A549 (cell line): ENCODE data around the gene SLC5A8. TPM values are rescaled to one million over a fixed set of nuclear protein-coding genes. Genes with fewer than 3 reads are reported as not detected.

Source experiments
- ATAC-seq, 2 experiments: fragments of 200-7000 bp in 1 of 2; fragments of >200 bp in 1 of 2; cut with Nextera tagmentation in 1 of 2; cut with Tn5 transposase in 1 of 2; 3 replicates each; pipeline versions ENCODE4 v1.8.0 to v1.9.1; 2018 to 2020; ENCODE audit warnings: mild to moderate bottlenecking in 1 of 2, moderate library complexity in 1 of 2
- CTCF ChIA-PET: fragments of 300-600 bp; sonication (Branson Sonifier 250); formaldehyde crosslinking; extraction: SDS; loops from one replicate; lab custom pipeline; 2021; ENCODE audit warnings: antibody characterized with exemption, inconsistent platforms; lab: Yijun Ruan, JAX
- POLR2A ChIA-PET: fragments of 350-600 bp; formaldehyde crosslinking; extraction: SDS; loops from one replicate; lab custom pipeline; 2021; ENCODE audit warnings: antibody characterized with exemption, inconsistent platforms; lab: Yijun Ruan, JAX
- DNase-seq, 2 experiments: peaks; one replicate each; pipeline versions ENCODE4 v3.0.0 to v3.0.0-alpha.2; 2011 to 2016; ENCODE audit warnings: low read depth in 1 of 2, low spot score in 1 of 2
- FAIRE-seq: peaks from 2 replicates; lab custom pipeline; 2011; peaks lifted over from hg19 to GRCh38; lab: Jason Lieb, UNC
- H3K27ac ChIP-seq, 2 experiments: fragments of >200 bp; sonication (Bioruptor Twin); formaldehyde crosslinking; 3 replicates each; pipeline ENCODE4 v1.5.1; 2016 to 2017
- H3K4me1 ChIP-seq: fragments of >200 bp; sonication (Bioruptor Twin); formaldehyde crosslinking; 3 replicates; pipeline ENCODE4 v1.6.1; 2016
- H3K4me2 ChIP-seq: fragments of >200 bp; sonication (Bioruptor Twin); formaldehyde crosslinking; 3 replicates; pipeline ENCODE4 v1.6.1; 2016
- H3K4me3 ChIP-seq: fragments of >200 bp; sonication (Bioruptor Twin); formaldehyde crosslinking; 3 replicates; pipeline ENCODE4 v1.5.1; 2016
- H3K9me3 ChIP-seq: fragments of >200 bp; sonication (Bioruptor Twin); formaldehyde crosslinking; 3 replicates; pipeline ENCODE4 v1.6.1; 2016
- ATOH8 ChIP-seq: fragments of 250-450 bp; sonication (Bioruptor Pico); IDR thresholded peaks from 2 replicates; pipeline ENCODE4 v1.5.0; 2020; ENCODE audit warnings: low read depth, mild to moderate bottlenecking, moderate library complexity
- BCL3 ChIP-seq: fragments of >200 bp; sonication (Bioruptor Twin); formaldehyde crosslinking; IDR thresholded peaks from 3 replicates; pipeline ENCODE4 v1.6.1; 2016
- CBX2 ChIP-seq: fragments of 200-600 bp; sonication (generic); IDR thresholded peaks from 2 replicates; pipeline ENCODE4 v1.6.1; 2016; ENCODE audit warnings: low read depth, mild to moderate bottlenecking, borderline replicate concordance
- CBX8 ChIP-seq: fragments of 200-600 bp; sonication (generic); IDR thresholded peaks from 2 replicates; pipeline ENCODE4 v1.6.1; 2016
- EHF ChIP-seq: fragments of 250-450 bp; sonication (Bioruptor Pico); IDR thresholded peaks from 2 replicates; pipeline ENCODE4 v1.5.0; 2020; ENCODE audit warnings: mild to moderate bottlenecking
- ELK1 ChIP-seq: fragments of 150-350 bp; IDR thresholded peaks from 2 replicates; pipeline ENCODE4 v1.6.1; 2014; ENCODE audit warnings: low read depth, mild to moderate bottlenecking, low read length
- EP300 ChIP-seq, 2 experiments: fragments of >200 bp; sonication (Bioruptor Twin); formaldehyde crosslinking; IDR thresholded peaks; 2 replicates in 1 of 2; 3 replicates in 1 of 2; pipeline ENCODE4 v1.6.1; 2016 to 2017
- FOSL2 ChIP-seq, 2 experiments: fragments of 450-650 bp in 1 of 2; fragments of >200 bp in 1 of 2; sonication (Bioruptor Twin) in 1 of 2; formaldehyde crosslinking; IDR thresholded peaks; 2 replicates each; pipeline versions ENCODE4 v1.5.0 to v1.6.1; 2016 to 2020; ENCODE audit warnings: mild to moderate bottlenecking in 1 of 2, moderate library complexity in 1 of 2
- GATA3 ChIP-seq: IDR thresholded peaks from 2 replicates; pipeline ENCODE4 v1.6.1; 2012; ENCODE audit warnings: borderline replicate concordance
- HES2 ChIP-seq: fragments of >200 bp; sonication (Bioruptor Twin); formaldehyde crosslinking; IDR thresholded peaks from 2 replicates; pipeline ENCODE4 v1.6.1; 2016
- HOXA7 ChIP-seq: fragments of 250-450 bp; sonication (Bioruptor Pico); IDR thresholded peaks from 2 replicates; pipeline ENCODE4 v1.5.0; 2020; ENCODE audit warnings: mild to moderate bottlenecking, moderate library complexity
- JUN ChIP-seq, 2 experiments: fragments of >200 bp; sonication (Bioruptor Twin); formaldehyde crosslinking; IDR thresholded peaks; 2 replicates in 1 of 2; 3 replicates in 1 of 2; pipeline ENCODE4 v1.6.1; 2016 to 2017
- JUNB ChIP-seq: fragments of >200 bp; sonication (Bioruptor Twin); formaldehyde crosslinking; IDR thresholded peaks from 2 replicates; pipeline ENCODE4 v1.6.1; 2016
- MAX ChIP-seq: IDR thresholded peaks from 2 replicates; pipeline ENCODE4 v1.6.1; 2012
- MYC ChIP-seq: IDR thresholded peaks from 2 replicates; pipeline ENCODE4 v1.6.1; 2012; ENCODE audit warnings: mild to moderate bottlenecking, inconsistent platforms, low read length, improper control_type of control experiment, borderline replicate concordance
- NFE2L2 ChIP-seq: fragments of 150-350 bp; conservative IDR thresholded peaks from 2 replicates; pipeline ENCODE4 v1.6.1; 2014; ENCODE audit warnings: low read length
- NPAS2 ChIP-seq: fragments of 250-450 bp; sonication (Bioruptor Pico); IDR thresholded peaks from 2 replicates; pipeline ENCODE4 v1.8.0; 2022; ENCODE audit warnings: mild to moderate bottlenecking, moderate library complexity, borderline replicate concordance
- POLR2A ChIP-seq: IDR thresholded peaks from 2 replicates; pipeline ENCODE4 v1.6.1; 2012; ENCODE audit warnings: mild to moderate bottlenecking, low read length
- POLR2AphosphoS2 ChIP-seq: conservative IDR thresholded peaks from 2 replicates; pipeline ENCODE4 v1.6.1; 2012; ENCODE audit warnings: low read length, improper control_type of control experiment, inconsistent platforms
- RAD21 ChIP-seq, 2 experiments: fragments of >200 bp in 1 of 2; sonication (Bioruptor Twin) in 1 of 2; formaldehyde crosslinking in 1 of 2; IDR thresholded peaks in 1 of 2; conservative IDR thresholded peaks in 1 of 2; 2 replicates in 1 of 2; 3 replicates in 1 of 2; pipeline ENCODE4 v1.6.1; 2012 to 2018; ENCODE audit warnings: inconsistent platforms in 1 of 2
- RCOR1 ChIP-seq: fragments of 150-350 bp; IDR thresholded peaks from 2 replicates; pipeline ENCODE4 v1.6.1; 2014; ENCODE audit warnings: antibody characterized with exemption, low read length, low read depth
- RFX5 ChIP-seq: fragments of 450-650 bp; IDR thresholded peaks from 2 replicates; pipeline ENCODE4 v1.7.1; 2014; ENCODE audit warnings: antibody characterized with exemption, mild to moderate bottlenecking, moderate library complexity
- RNF2 ChIP-seq: fragments of 200-600 bp; sonication (generic); IDR thresholded peaks from 2 replicates; pipeline ENCODE4 v1.6.1; 2016; ENCODE audit warnings: low read depth, mild to moderate bottlenecking, antibody characterized with exemption, moderate library complexity, borderline replicate concordance
- ZC3H11A ChIP-seq: fragments of 450-650 bp; IDR thresholded peaks from 2 replicates; pipeline ENCODE4 v1.6.1; 2014; ENCODE audit warnings: antibody characterized with exemption, mild to moderate bottlenecking
- ZNF302 ChIP-seq: fragments of 250-450 bp; sonication (Bioruptor Pico); IDR thresholded peaks from 2 replicates; pipeline ENCODE4 v1.9.0; 2021; ENCODE audit warnings: inconsistent platforms, mild to moderate bottlenecking, moderate library complexity
- ZSCAN20 ChIP-seq: fragments of 250-450 bp; sonication (Bioruptor Pico); IDR thresholded peaks from 2 replicates; pipeline ENCODE4 v1.8.0; 2022; ENCODE audit warnings: mild to moderate bottlenecking, moderate library complexity
- WGBS: methylation state at CpG from one replicate; pipeline ENCODE4 v1.1.6; 2017; ENCODE audit errors: missing lambda C conversion rate; 5-methylcytosine and 5-hydroxymethylcytosine counted together
- polyA plus RNA-seq, 4 experiments: library from polyadenylated mRNA; depleted of rRNA in 3 of 4; stranded (reverse); fragments of >200 nt; fragmentation: RNase III in 1 of 4; extraction: RNeasy Plus Mini Kit Qiagen cat#74134 plus additional on column Dnase treatment in 1 of 4; gene quantifications; 2 replicates in 3 of 4; 3 replicates in 1 of 4; pipeline ENCODE4 v1.2.3, GENCODE V29; 2011 to 2017

Gene SLC5A8
- polyA plus RNA-seq, 2 of the 4 experiments (the other 2 are of a cell fraction): not detected

- H3K4me1 ChIP-seq: no peaks in the 10 kb centered on the region
- ChIA-PET CTCF (no interaction called here), POLR2A (no interaction called here)
- no peak overlapping the region for H3K4me2 ChIP-seq
- no peaks in the 10 kb centered on the region for H3K9me3 ChIP-seq
- no peak for TF ChIP-seq FOSL2 (IDR thresholded peaks at IDR 0.05)
- no peak for TF ChIP-seq FOSL2 (CRISPR knock-in tag; IDR thresholded peaks at IDR 0.05)
- no peak for TF ChIP-seq ZNF302 (CRISPR knock-in tag)
- no peak for TF ChIP-seq RCOR1
- TF ChIP-seq ELK1: no peak
- no peak for TF ChIP-seq EHF (CRISPR knock-in tag)
- TF ChIP-seq CBX8: no peak
- no peak for TF ChIP-seq BCL3
- TF ChIP-seq EP300 (IDR thresholded peaks at IDR 0.05): no peak
- FAIRE-seq: no peak
- H3K4me3 ChIP-seq: no peak overlapping the region
- ATAC-seq: no peak
- WGBS: 3% methylated on average over 3 of the region's 3 CpGs
- H3K27ac ChIP-seq: no peak overlapping the region
- no peak for DNase-seq
These were observed 35.5 kb downstream of the SLC5A8 start for GRCh38 chr12:101174541-101174940.

GRCh38 chr12:101173197-101173749 is 36.8 kb downstream of the SLC5A8 start:
- DNase-seq (no peak), ATAC-seq (no peak; a peak in 1 of 6 replicates), FAIRE-seq (no peak)
- WGBS: 53% methylated on average over 2 of the region's 7 CpGs
- no peaks in the 10 kb centered on the region for H3K4me1 ChIP-seq
- POLR2A ChIA-PET: no interaction called here
- CTCF ChIA-PET: no interaction called here
- no peaks in the 10 kb centered on the region for H3K9me3 ChIP-seq
- no peak overlapping the region for H3K4me3 ChIP-seq
- no peak for TF ChIP-seq NPAS2 (CRISPR knock-in tag)
- TF ChIP-seq CBX2: no peak
- no peak for TF ChIP-seq RFX5
- no peak for TF ChIP-seq RNF2
- no peak for TF ChIP-seq CBX8
- no peak for TF ChIP-seq RCOR1
- no peak for TF ChIP-seq ZC3H11A
- no peak for TF ChIP-seq ZSCAN20 (CRISPR knock-in tag)
- no peak for TF ChIP-seq MAX
- TF ChIP-seq NFE2L2: no peak
- no peak for TF ChIP-seq GATA3
- no peak for TF ChIP-seq MYC
- TF ChIP-seq HOXA7 (CRISPR knock-in tag): no peak
- TF ChIP-seq POLR2A: no peak
- no peak for TF ChIP-seq ATOH8 (CRISPR knock-in tag)
- TF ChIP-seq JUNB: no peak
- TF ChIP-seq JUN (IDR thresholded peaks at IDR 0.05): no peak
- H3K27ac ChIP-seq: no peak overlapping the region
- no peak overlapping the region for H3K4me2 ChIP-seq

GRCh38 chr12:101172316-101172715 is 37.7 kb downstream of the SLC5A8 start:
- FAIRE-seq: no peak
- no peak for TF ChIP-seq HES2
- TF ChIP-seq POLR2AphosphoS2: no peak
- TF ChIP-seq RAD21 (conservative IDR thresholded peaks at IDR 0.05 in 1 of 2, IDR thresholded peaks at IDR 0.05 in 1 of 2): peak in 1 of 2 experiments; percentile 42; a peak in 2 of 5 replicates
- TF ChIP-seq, all 56 proteins: peak for 1
- peak in 1 of 2 experiments; percentile 76; a peak in 3 of 6 replicates for ATAC-seq
- CTCF ChIA-PET: no interaction called here
- peak in 1 of 2 experiments; percentile 44 for DNase-seq
- WGBS: 8% methylated on average over 5 of the region's 5 CpGs
- Histone ChIP-seq H3K4me1 (no peaks in the 10 kb centered on the region), H3K4me2 (no peak overlapping the region), H3K9me3 (no peaks in the 10 kb centered on the region), H3K4me3 (no peak overlapping the region), H3K27ac (no peak overlapping the region)
- POLR2A ChIA-PET: no interaction called here
